Right lobe of liver (tissue), 6 donors: Measurements from ENCODE around the gene HTR3B. TPM values are rescaled to one million over a fixed set of nuclear protein-coding genes. Genes with fewer than 3 reads are reported as not detected.
"Not testable (repeated sequence)": the region's sequence is repeated elsewhere in the genome, so short reads cannot be mapped to it uniquely, and the experiment has no call there.

Experiments used
- ATAC-seq, 4 donors: fragments of 200-7000 bp; cut with Tn5 transposase; one replicate each; pipeline ENCODE4 v1.9.1; 2020; ENCODE audit warnings: mild to moderate bottlenecking in 4 of 4, moderate library complexity in 4 of 4
- DNase-seq, 3 donors: peaks; one replicate each; pipeline ENCODE4 v3.0.0-alpha.2; 2020
- H3K27ac ChIP-seq, 3 donors: fragments of 200-600 bp; one replicate each; pipeline ENCODE4 v1.8.0; 2022
- H3K27me3 ChIP-seq, 2 donors: fragments of 200-600 bp; one replicate each; pipeline ENCODE4 v1.8.0; 2022
- H3K36me3 ChIP-seq, 4 donors: fragments of 200-600 bp; sonication (generic) in 1 of 4; one replicate each; pipeline versions ENCODE4 v1.5.1 to v1.8.0; 2017 to 2022; ENCODE audit warnings: control low read depth in 1 of 4
- H3K4me1 ChIP-seq, 4 donors: fragments of 200-600 bp; sonication (generic) in 1 of 4; one replicate each; pipeline versions ENCODE4 v1.5.1 to v1.8.0; 2017 to 2022; ENCODE audit warnings: control low read depth in 1 of 4
- H3K4me3 ChIP-seq, 3 donors: fragments of 200-600 bp; one replicate each; pipeline ENCODE4 v1.8.0; 2022
- H3K9me3 ChIP-seq, 4 donors: fragments of 200-600 bp; sonication (generic) in 1 of 4; one replicate each; pipeline versions ENCODE4 v1.5.1 to v1.8.0; 2017 to 2022; ENCODE audit warnings: control low read depth in 1 of 4
- CTCF ChIP-seq, 4 donors: fragments of 200-600 bp in 3 of 4; fragments of 450-650 bp in 1 of 4; IDR thresholded peaks; one replicate each; pipeline versions ENCODE4 v1.5.1 to v1.8.0; 2016 to 2022; ENCODE audit warnings: antibody characterized with exemption in 4 of 4, mild to moderate bottlenecking in 2 of 4
- POLR2A ChIP-seq: fragments of 450-650 bp; IDR thresholded peaks from one replicate; pipeline ENCODE4 v1.6.1; 2017; ENCODE audit warnings: antibody characterized with exemption, mild to moderate bottlenecking
- WGBS: methylation state at CpG from one replicate; pipeline ENCODE4 v1.1.6; 2018; ENCODE audit warnings: low coverage, low lambda C conversion rate; ENCODE audit not compliant: insufficient coverage; ENCODE audit errors: missing lambda C conversion rate; 5-methylcytosine and 5-hydroxymethylcytosine counted together
- intact Hi-C, 2 donors: fragments of 100-400 bp; cut with DNase I; formaldehyde crosslinking; loops; one replicate each; pipeline versions ENCODE4 v1.11.2 to v1.14.1; 2022
- total RNA-seq, 6 experiments: library from RNA; depleted of rRNA in 2 of 6; stranded (reverse); fragments of >200 nt in 2 of 6; fragmentation: NEBNext Ultra II Directional in 3 of 6; extraction: Animal tissue kit (Norgen Biotek cat#: 25700) in 3 of 6; gene quantifications; one replicate each; pipeline versions ENCODE4 v1.1.0 to v1.2.4, GENCODE V29; 2016 to 2023
- donor health status: DM: no; HTN: yes; CAD: no.
- donor health status: DM: no; HTN: no; CAD: no.
- donor health status: DM: no; HTN: no; CAD: no.
- donor health status: DM: no; HTN: yes; CAD: no.
- donor health status: DM: no; HTN: yes; CAD: no.

The HTR3B gene
- total RNA-seq, 6 experiments from 2014 or later, result not detected

- 49% methylated on average over 2 of the region's 2 CpGs for WGBS
Observed at GRCh38 chr11:113923572-113923971, 19.0 kb downstream of the HTR3B start.

DNA sequence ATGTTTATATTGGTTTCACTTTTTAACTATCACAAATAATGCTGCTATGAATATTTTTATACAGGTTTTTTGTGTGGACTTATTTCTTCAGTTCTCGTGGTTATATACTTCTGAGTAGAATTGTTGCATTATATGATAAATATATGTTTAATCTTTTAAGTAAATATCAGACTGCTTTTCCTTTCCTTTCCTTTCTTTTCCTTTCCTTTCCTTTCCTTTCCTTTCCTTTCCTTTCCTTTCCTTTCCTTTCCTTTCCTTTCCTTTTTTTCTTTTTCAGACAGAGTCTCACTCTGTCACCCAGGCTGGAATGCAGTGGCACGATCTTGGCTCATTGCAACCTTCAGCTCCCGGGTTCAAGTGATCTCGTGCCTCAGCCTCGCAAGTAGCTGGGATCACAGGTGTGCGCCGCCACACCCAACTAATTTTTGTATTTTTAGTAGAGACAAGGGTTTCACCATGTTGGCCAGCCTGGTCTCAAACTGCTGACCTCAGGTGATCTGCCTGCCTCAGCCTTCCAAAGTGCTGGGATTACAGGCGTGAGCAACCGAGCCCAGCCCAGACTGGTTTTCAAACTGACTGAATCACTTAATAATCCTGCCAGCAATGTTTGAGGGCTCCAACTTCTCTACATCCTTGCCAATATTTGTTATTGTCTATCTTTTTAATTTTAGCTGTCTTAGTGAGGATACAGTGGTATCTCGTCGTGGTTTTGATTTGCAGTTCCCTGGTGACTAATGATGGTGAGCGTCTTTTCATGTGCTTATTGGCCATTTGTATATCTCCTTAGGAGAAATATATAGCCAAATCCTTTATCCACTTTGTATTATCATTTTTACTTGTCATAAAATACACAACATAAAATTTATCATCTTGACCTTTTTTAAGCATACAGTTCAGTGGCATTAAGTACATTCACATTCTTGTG, 21.9 kb downstream of the HTR3B start:
- no peak overlapping the region for H3K4me3 ChIP-seq
- H3K9me3 ChIP-seq, result no peaks in the 10 kb centered on the region
- no peaks in the 10 kb centered on the region for H3K4me1 ChIP-seq
- H3K27ac ChIP-seq, result no peak overlapping the region
- DNase-seq (no peak), ATAC-seq (no peak)
- H3K27me3 ChIP-seq, result no peaks in the 10 kb centered on the region
- intact Hi-C loops, result no loop called here
- 67% methylated on average over 12 of the region's 12 CpGs for WGBS
- no peaks in the 10 kb centered on the region for H3K36me3 ChIP-seq
- no peak for TF ChIP-seq POLR2A
- no peak for TF ChIP-seq CTCF (IDR thresholded peaks at IDR 0.05)

More at GRCh38 chr11:113923572-113923971, 19.0 kb downstream of the HTR3B start:
- no peaks in the 10 kb centered on the region for H3K36me3 ChIP-seq
- intact Hi-C loops, result no loop called here
- no peaks in the 10 kb centered on the region for H3K4me1 ChIP-seq
- no peaks in the 10 kb centered on the region for H3K27me3 ChIP-seq
- ATAC-seq (no peak), DNase-seq (no peak)
- no peak overlapping the region for H3K27ac ChIP-seq
- no peak overlapping the region for H3K4me3 ChIP-seq
- H3K9me3 ChIP-seq, result no peaks in the 10 kb centered on the region
- no peak for TF ChIP-seq CTCF (IDR thresholded peaks at IDR 0.05)
- no peak for TF ChIP-seq POLR2A

- Histone ChIP-seq H3K4me1 (no peaks in the 10 kb centered on the region), H3K9me3 (no peaks in the 10 kb centered on the region), H3K4me3 (no peak overlapping the region), H3K27me3 (no peaks in the 10 kb centered on the region), H3K27ac (no peak overlapping the region), H3K36me3 (no peaks in the 10 kb centered on the region)
- TF ChIP-seq POLR2A (no peak), CTCF (IDR thresholded peaks at IDR 0.05) (no peak)
- intact Hi-C loops, result no loop called here
- DNase-seq (no peak), ATAC-seq (no peak)
- WGBS, result 40% methylated on average over 3 of the region's 5 CpGs
Observed at GRCh38 chr11:113928311-113928710, 23.7 kb downstream of the HTR3B start.

DNA sequence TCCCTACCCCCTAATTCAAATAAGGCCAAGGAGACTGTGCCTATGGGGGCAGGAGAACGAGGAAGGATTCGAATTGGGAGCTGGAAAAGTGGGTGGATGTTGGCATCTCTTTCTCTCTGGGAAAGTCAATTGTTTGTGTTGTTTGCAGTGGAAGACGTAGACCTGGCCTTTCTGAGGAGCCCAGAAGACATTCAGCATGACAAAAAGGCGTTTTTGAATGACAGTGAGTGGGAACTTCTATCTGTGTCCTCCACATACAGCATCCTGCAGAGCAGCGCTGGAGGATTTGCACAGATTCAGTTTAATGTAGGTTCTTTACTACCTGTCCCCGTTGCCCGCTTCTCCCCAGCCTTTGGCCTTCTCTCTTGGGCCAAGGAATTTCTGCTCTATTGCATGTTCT, 28.2 kb downstream of the HTR3B start:
- DNase-seq (no peak), ATAC-seq (no peak)
- Histone ChIP-seq H3K9me3 (no peaks in the 10 kb centered on the region), H3K36me3 (no peaks in the 10 kb centered on the region), H3K27me3 (no peaks in the 10 kb centered on the region), H3K4me1 (no peaks in the 10 kb centered on the region), H3K4me3 (no peak overlapping the region), H3K27ac (no peak overlapping the region)
- intact Hi-C loops, result no loop called here
- WGBS, result 53% methylated on average over 7 of the region's 7 CpGs
- TF ChIP-seq POLR2A, result no peak

DNA sequence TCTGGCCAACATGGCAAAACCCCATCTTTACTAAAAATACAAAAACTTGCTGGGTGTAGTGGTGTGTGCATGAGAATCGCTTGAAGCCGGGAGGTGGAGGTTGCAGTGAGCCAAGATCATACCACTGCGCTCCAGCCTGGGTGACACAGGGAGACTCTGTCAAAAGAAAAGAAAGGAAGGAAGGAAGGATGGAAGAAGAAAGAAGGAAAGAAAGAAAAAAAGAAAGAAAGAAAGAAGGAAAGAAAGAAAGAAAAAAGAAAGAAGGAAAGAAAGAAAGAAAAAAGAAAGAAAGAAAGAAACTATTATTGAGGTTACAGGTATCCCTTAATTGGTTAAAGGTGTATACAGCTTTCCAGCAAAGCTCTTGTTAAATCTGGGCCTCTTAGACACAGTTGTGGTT, 29.6 kb downstream of the HTR3B start:
- H3K9me3 ChIP-seq, H3K4me3 ChIP-seq, H3K36me3 ChIP-seq, DNase-seq, H3K27me3 ChIP-seq, ATAC-seq, H3K4me1 ChIP-seq, H3K27ac ChIP-seq, intact Hi-C loops: not testable (repeated sequence)
- WGBS, result no CpG with 5 or more reads among the region's 3 CpGs
